ENCODE measurements around the gene INAFM2. TPM values are rescaled to one million over a fixed set of nuclear protein-coding genes. Genes with fewer than 3 reads are reported as not detected.
A peak's percentile ranks its signal among the peaks of the same experiment; 100 is the strongest.

The INAFM2 gene
- total and polyA plus RNA-seq, 2 of the 4 experiments (the other 2 are of a cell fraction), result 10.4 to 14.0 TPM

DNA sequence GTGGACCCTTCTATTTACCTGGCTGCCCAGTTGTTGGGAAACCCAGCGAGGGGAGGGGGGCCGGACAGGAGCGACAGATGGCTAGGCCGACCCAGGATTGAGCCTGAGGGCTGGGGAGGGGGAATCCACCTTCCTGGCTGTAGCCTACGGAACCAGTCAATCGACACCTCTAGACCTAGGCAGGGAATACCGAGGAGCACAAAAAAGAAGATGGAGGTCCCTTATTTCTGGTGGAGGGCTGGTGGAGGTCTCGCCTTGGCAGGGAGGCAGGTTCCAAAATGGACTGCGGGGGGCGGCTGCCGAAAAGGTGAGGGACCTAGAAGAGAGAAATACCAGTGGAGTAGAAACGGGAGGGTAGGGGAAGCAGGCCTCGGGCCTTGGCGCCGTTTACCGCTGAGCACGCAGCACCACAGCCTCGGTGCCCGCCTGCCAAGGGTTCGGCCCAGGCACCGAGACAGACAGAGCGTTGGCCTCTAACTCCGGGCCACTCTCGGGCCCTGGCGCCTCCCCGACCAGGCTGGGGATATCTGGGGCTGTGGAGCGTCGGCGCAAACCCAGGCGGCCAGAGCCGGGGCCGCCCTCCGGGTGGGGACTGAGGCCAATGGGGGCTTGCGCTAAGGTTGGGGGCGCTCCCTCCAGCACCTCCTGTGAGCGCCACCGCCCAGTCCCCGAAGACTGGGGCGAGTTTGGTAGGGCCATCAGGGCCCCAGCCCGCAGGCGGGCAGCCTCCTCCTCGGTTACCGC is 42.3 kb upstream of the INAFM2 start:
- Histone ChIP-seq H2AK5ac (ENCODE audit: low read depth, low read length) (no peak overlapping the region), H3K9ac (ENCODE audit: low read depth, low read length) (no peak overlapping the region), H2BK5ac (ENCODE audit: low read depth, low read length, poor library complexity, severe bottlenecking) (no peak overlapping the region), H2BK120ac (ENCODE audit: low read depth, low read length) (no peak overlapping the region), H3K4me2 (ENCODE audit: low read depth, low read length) (no peak overlapping the region), H4K20me1 (ENCODE audit: insufficient read depth, low read length) (no peaks in the 10 kb centered on the region), H3K9me3 (ENCODE audit: control insufficient read depth, insufficient read depth, low read length) (no peaks in the 10 kb centered on the region), H3K36me3 (ENCODE audit: control insufficient read depth, insufficient read depth, low read length) (no peaks in the 10 kb centered on the region), H2BK20ac (ENCODE audit: low read depth, low read length) (no peak overlapping the region), H3K4me1 (ENCODE audit: control insufficient read depth, insufficient read depth, low read length) (peaks cover 7% of the 10 kb centered on the region), H4K5ac (ENCODE audit: low read depth, low read length) (no peak overlapping the region), H3K27ac (ENCODE audit: insufficient read depth, low read length) (no peak overlapping the region), H3K27me3 (ENCODE audit: control insufficient read depth, insufficient read depth, low read length) (peaks cover 72% of the 10 kb centered on the region), H3K4ac (ENCODE audit: low read depth, low read length) (no peak overlapping the region), H2BK15ac (ENCODE audit: low read depth, low read length) (no peak overlapping the region), H3K56ac (ENCODE audit: extremely low read depth, insufficient read depth, low read length) (no peak overlapping the region), H3K23ac (ENCODE audit: low read depth, low read length) (no peak overlapping the region), H2AK9ac (replicated peaks; ENCODE audit: low read depth, low read length, poor library complexity) (no peak overlapping the region), H3K14ac (replicated peaks; ENCODE audit: low read depth, low read length) (no peak overlapping the region), H4K8ac (ENCODE audit: low read depth in 2 of 2, low read length in 2 of 2) (no peak overlapping the region), H2AFZ (replicated peaks; ENCODE audit: low read length, poor library complexity) (peak overlapping the region; percentile 86), H4K91ac (ENCODE audit: insufficient read depth, low read depth, low read length) (no peak overlapping the region), H3K9me1 (ENCODE audit: insufficient read depth, low read length) (no peaks in the 10 kb centered on the region), H3K4me3 (ENCODE audit: insufficient read depth, low read depth, low read length) (no peak overlapping the region), H3K18ac (ENCODE audit: low read depth, low read length) (no peak overlapping the region), H3K79me1 (ENCODE audit: low read depth in 1 of 2, low read length in 2 of 2) (no peaks in the 10 kb centered on the region)
- intact Hi-C loops (cut with micrococcal nuclease) (no loop called here), in situ Hi-C loops (cut with MboI; ENCODE audit: low sequenced_read_pairs) (no loop called here), dilution Hi-C loops (cut with HindIII; ENCODE audit: low sequenced_read_pairs, unreplicated experiment) (no loop called here)
- BruUV-seq (replicated peaks), result no TSS peak
- TF ChIP-seq RAD21 (IDR thresholded peaks at IDR 0.05; ENCODE audit: low read length) (no peak), RFX5 (IDR thresholded peaks at IDR 0.05; ENCODE audit: low read depth, low read length) (no peak), FOS (IDR thresholded peaks at IDR 0.05; ENCODE audit: low read depth, low read length) (no peak), CHD1 (IDR thresholded peaks at IDR 0.05; ENCODE audit: low read depth, low read length) (no peak), RCOR1 (IDR thresholded peaks at IDR 0.05; ENCODE audit: insufficient replicate concordance, low read length) (no peak), MXI1 (IDR thresholded peaks at IDR 0.05; ENCODE audit: borderline replicate concordance, low read depth, low read length) (no peak)
- WGBS, 2 experiments (ENCODE audit: extremely low coverage in 2 of 2, insufficient read length in 1 of 2), result 37% methylated on average over 30 of the region's 43 CpGs; no CpG with 5 or more reads in 1 of the 2 experiments
- POLR2A ChIA-PET (ENCODE audit: unreplicated experiment), result no interaction called here
- CTCF ChIA-PET, result no interaction called here
- DNase-seq, result no peak
- ATAC-seq (ENCODE audit: low read depth), result no peak
